ENCODE measurements around the gene RUFY3. TPM values are rescaled to one million over a fixed set of nuclear protein-coding genes. Genes with fewer than 3 reads are reported as not detected.
A peak's percentile ranks its signal among the peaks of the same experiment; 100 is the strongest.

Gene RUFY3
- total RNA-seq = 10 to 100 TPM; 24.1 to 58.3 (median 30.3) TPM
- long read RNA-seq, partial matches to known transcripts = 3 of 4 reads
- long read RNA-seq, other reads (novel, unspliced or antisense) = 1 of 4 reads

DNA sequence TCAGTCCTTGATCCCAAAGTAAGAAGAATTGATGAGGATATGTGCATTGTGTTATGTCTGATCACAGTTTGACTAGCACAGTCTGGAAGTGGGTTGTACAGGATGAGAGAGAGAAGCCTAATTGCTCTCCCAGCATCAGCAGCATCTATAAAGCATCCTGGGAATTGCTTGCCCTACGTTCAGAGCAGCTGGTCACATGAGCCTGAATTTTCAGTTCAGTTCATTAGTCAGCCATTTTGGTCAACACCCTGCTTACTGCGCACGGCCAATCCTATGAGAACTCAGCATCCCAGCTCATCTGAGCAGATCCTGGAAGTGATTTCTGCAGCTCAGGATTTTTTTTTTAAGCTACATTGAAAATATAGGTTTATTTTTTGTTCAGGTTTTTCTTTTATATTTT is at the start of gene RUFY3:
Gene RUFY3 (plus strand): TSS at position 218 of the 400 bp plus-strand sequence. CDS start 610 bp downstream, outside the sequence.
- ATAC-seq (peak; percentile 16 to 58 (median 52)), DNase-seq (no peak)
- H3K4me3 ChIP-seq = no peak within 1 kb of the TSS
- H3K9me3 ChIP-seq = no peaks in the 10 kb centered on the region
- no peaks in the 10 kb centered on the region for H3K27me3 ChIP-seq
- intact Hi-C loops (cut with DNase I) = no loop called here
- TF ChIP-seq POLR2A (IDR thresholded peaks at IDR 0.05) = no peak
- TF ChIP-seq, protein P1, sequence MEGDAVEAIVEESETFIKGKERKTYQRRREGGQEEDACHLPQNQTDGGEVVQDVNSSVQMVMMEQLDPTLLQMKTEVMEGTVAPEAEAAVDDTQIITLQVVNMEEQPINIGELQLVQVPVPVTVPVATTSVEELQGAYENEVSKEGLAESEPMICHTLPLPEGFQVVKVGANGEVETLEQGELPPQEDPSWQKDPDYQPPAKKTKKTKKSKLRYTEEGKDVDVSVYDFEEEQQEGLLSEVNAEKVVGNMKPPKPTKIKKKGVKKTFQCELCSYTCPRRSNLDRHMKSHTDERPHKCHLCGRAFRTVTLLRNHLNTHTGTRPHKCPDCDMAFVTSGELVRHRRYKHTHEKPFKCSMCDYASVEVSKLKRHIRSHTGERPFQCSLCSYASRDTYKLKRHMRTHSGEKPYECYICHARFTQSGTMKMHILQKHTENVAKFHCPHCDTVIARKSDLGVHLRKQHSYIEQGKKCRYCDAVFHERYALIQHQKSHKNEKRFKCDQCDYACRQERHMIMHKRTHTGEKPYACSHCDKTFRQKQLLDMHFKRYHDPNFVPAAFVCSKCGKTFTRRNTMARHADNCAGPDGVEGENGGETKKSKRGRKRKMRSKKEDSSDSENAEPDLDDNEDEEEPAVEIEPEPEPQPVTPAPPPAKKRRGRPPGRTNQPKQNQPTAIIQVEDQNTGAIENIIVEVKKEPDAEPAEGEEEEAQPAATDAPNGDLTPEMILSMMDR (IDR thresholded peaks at IDR 0.05) = no peak
- WGBS (ENCODE audit: insufficient coverage, low coverage, low lambda C conversion rate, missing lambda C conversion rate) = 34% methylated on average over 3 of the region's 3 CpGs
- no peaks in the 10 kb centered on the region for H3K36me3 ChIP-seq
- peaks cover 0 to 9% (median 0%) of the 10 kb centered on the region in 4 donors for H3K4me1 ChIP-seq
- no peak within 1 kb of the TSS for H3K27ac ChIP-seq

DNA sequence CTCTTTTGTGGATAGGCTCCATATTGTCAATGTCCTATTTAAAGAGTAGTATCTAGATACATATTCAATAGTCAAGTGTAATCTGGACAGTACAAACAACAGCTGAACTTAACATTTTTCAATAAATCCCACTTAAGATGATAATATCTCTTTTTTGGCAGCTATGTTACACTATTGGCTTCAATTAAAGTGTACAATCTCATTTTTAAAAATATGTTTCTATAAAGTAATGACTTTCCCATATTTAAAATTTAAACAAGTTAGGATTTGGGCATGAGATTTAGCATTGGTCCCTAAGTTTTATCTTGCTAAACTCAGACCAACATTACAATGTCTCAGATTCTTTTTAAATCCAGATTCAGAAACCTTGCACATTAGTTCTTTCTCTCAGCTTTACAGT is 47.6 kb upstream of the RUFY3 start:
- Histone ChIP-seq H3K27ac (no peak overlapping the region), H3K4me3 (no peak overlapping the region), H3K9me3 (no peaks in the 10 kb centered on the region), H3K27me3 (no peaks in the 10 kb centered on the region), H3K4me1 (no peaks in the 10 kb centered on the region), H3K36me3 (no peaks in the 10 kb centered on the region)
- ATAC-seq (no peak), DNase-seq (no peak)
- no peak for TF ChIP-seq POLR2A (IDR thresholded peaks at IDR 0.05)
- TF ChIP-seq, protein P1 (IDR thresholded peaks at IDR 0.05) = no peak
- intact Hi-C loops (cut with DNase I) = no loop called here

DNA sequence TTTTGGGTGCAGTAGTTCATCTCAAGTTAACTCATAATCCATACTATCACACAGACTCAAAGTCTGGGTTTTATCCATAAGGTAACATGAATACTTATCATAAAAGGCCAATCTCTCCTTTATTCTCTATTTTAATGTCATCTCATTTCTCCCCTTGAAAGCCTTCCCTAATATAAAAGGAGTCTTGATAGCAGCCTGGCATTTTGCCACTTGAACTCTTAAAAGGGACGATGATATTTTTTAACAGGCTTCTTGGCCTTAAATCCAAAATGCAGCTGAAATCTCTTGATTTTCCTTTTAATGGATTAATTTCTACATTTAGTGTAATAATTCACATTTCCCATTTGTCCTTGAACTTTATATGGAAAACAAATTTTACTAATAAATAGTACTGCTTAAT is 47.0 kb upstream of the RUFY3 start:
- Histone ChIP-seq H3K27ac (no peak overlapping the region), H3K4me3 (no peak overlapping the region), H3K4me1 (no peaks in the 10 kb centered on the region), H3K27me3 (no peaks in the 10 kb centered on the region), H3K9me3 (no peaks in the 10 kb centered on the region), H3K36me3 (no peaks in the 10 kb centered on the region)
- TF ChIP-seq, protein P1 (IDR thresholded peaks at IDR 0.05) = no peak
- TF ChIP-seq POLR2A (IDR thresholded peaks at IDR 0.05) = no peak
- DNase-seq (no peak), ATAC-seq (no peak)
- WGBS (ENCODE audit: insufficient coverage, low coverage, low lambda C conversion rate, missing lambda C conversion rate) = 53% methylated on average over 1 of the region's 1 CpG
- intact Hi-C loops (cut with DNase I) = no loop called here

DNA sequence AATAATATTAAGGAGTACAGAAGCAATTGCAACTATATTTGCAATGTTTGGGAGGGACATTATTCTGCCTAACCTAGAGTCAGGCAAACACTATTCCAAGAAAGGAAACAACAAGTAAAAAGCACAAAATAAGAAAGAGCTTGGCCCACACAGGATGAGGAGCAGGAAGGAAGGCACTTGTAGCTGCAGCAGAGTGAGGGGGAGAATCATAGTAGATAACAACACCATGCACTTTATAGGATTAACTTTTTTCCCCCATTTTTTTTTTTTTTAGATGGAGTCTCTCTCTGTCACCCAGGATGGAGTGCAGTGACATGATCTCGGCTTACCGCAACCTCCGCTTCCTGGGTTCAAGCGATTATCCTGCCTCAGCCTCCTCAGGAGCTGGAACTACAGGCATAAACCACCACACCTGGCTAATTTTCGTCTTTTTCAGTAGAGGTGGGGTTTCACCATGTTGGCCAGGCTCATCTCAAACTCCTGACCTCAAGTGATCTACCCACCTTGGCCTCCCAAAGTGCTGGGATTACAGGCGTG is 45.1 kb upstream of the RUFY3 start:
- H3K9me3 ChIP-seq = no peaks in the 10 kb centered on the region
- ATAC-seq (no peak), DNase-seq (no peak)
- intact Hi-C loops (cut with DNase I) = no loop called here
- H3K27me3 ChIP-seq = no peaks in the 10 kb centered on the region
- no peaks in the 10 kb centered on the region for H3K4me1 ChIP-seq
- no peak overlapping the region for H3K27ac ChIP-seq
- 89% methylated on average over 5 of the region's 6 CpGs for WGBS (ENCODE audit: insufficient coverage, low coverage, low lambda C conversion rate, missing lambda C conversion rate)
- H3K4me3 ChIP-seq = no peak overlapping the region
- H3K36me3 ChIP-seq = no peaks in the 10 kb centered on the region
- TF ChIP-seq, protein P1 (IDR thresholded peaks at IDR 0.05) = no peak
- TF ChIP-seq POLR2A (IDR thresholded peaks at IDR 0.05) = no peak
